Osteoblast (primary cell): Measurements from ENCODE around the gene SIX5. TPM values are rescaled to one million over a fixed set of nuclear protein-coding genes. Genes with fewer than 3 reads are reported as not detected.

Experiments
- DNase-seq: peaks from one replicate; pipeline ENCODE4 v3.0.0; 2011; ENCODE audit warnings: low spot score, mixed read lengths; ENCODE audit not compliant: insufficient read length; ENCODE audit errors: missing footprints
- H2AFZ ChIP-seq: 2 replicates; pipeline ENCODE4 v1.6.0; 2011; ENCODE audit warnings: mild to moderate bottlenecking, low read length
- H3K27ac ChIP-seq: 2 replicates; pipeline ENCODE4 v1.5.1; 2011; ENCODE audit warnings: mild to moderate bottlenecking, low read depth, low read length, moderate library complexity
- H3K27me3 ChIP-seq: 2 replicates; pipeline ENCODE4 v1.6.0; 2012; ENCODE audit warnings: mild to moderate bottlenecking, control low read depth, inconsistent platforms, low read length, moderate library complexity; ENCODE audit not compliant: insufficient read depth
- H3K36me3 ChIP-seq: 2 replicates; pipeline ENCODE4 v1.5.1; 2011; ENCODE audit warnings: mild to moderate bottlenecking, low read length, control low read depth, moderate library complexity; ENCODE audit not compliant: insufficient read depth
- H3K4me1 ChIP-seq: 2 replicates; pipeline ENCODE4 v1.5.1; 2011; ENCODE audit warnings: mild to moderate bottlenecking, low read length, control low read depth, moderate library complexity; ENCODE audit not compliant: insufficient read depth
- H3K4me2 ChIP-seq: 2 replicates; pipeline ENCODE4 v1.6.0; 2011; ENCODE audit warnings: mild to moderate bottlenecking, low read length; ENCODE audit not compliant: insufficient read depth
- H3K4me3 ChIP-seq: fragments of 200-600 bp; sonication (generic); 3 replicates; pipeline ENCODE4 v1.5.1; 2012; ENCODE audit warnings: mild to moderate bottlenecking, low read length, inconsistent platforms; ENCODE audit not compliant: insufficient read depth
- H3K79me2 ChIP-seq: 2 replicates; pipeline ENCODE4 v1.6.0; 2012; ENCODE audit warnings: mild to moderate bottlenecking, low read length, control low read depth, inconsistent platforms; ENCODE audit not compliant: insufficient read depth
- H3K9me3 ChIP-seq: 2 replicates; pipeline ENCODE4 v1.5.1; 2011; ENCODE audit warnings: low read depth, low read length, control low read depth
- H4K20me1 ChIP-seq: 2 replicates; pipeline ENCODE4 v1.6.0; 2012; ENCODE audit warnings: mild to moderate bottlenecking, low read length, control low read depth; ENCODE audit not compliant: insufficient read depth
- CTCF ChIP-seq: IDR thresholded peaks from 2 replicates; pipeline ENCODE4 v1.5.1; 2011; ENCODE audit warnings: mild to moderate bottlenecking, low read depth, low read length, moderate library complexity; ENCODE audit errors: extremely low read depth
- total RNA-seq: library from RNA; depleted of rRNA; stranded (reverse); fragments of >200 nt; gene quantifications from 2 replicates; pipeline ENCODE4 v1.2.3, GENCODE V29; 2012

The SIX5 gene
- total RNA-seq, 1 donor = 11.6 TPM

GRCh38 chr19:45789035-45789786 is 20.2 kb upstream of the SIX5 start:
- Histone ChIP-seq H3K4me2 (no peak overlapping the region), H3K4me1 (peaks cover 15% of the 10 kb centered on the region), H3K27ac (no peak overlapping the region), H4K20me1 (peaks cover 24% of the 10 kb centered on the region), H3K27me3 (no peaks in the 10 kb centered on the region), H3K4me3 (no peak overlapping the region), H3K9me3 (no peaks in the 10 kb centered on the region), H3K36me3 (peaks cover 50% of the 10 kb centered on the region), H3K79me2 (peaks cover 68% of the 10 kb centered on the region), H2AFZ (no peak overlapping the region)
- no peak for TF ChIP-seq CTCF
- peak; percentile 34 for DNase-seq

DNA sequence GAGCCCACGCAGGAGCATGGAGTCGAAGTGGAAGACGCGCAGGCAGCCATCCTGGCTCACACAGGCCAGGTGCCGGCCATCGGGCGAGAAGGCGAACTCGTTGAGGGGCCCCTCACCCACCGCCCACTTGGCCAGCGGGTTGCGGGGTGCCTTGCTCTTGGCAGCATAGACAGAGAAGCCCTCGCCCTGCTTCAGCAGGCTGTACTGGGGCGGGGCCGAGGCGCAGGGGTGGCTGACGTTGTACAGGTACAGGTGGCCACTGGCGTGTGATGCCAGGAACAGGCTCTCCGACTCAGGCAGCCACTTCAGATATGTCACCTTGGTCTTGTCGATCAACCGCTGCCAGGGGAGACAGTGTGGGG is 17.5 kb upstream of the SIX5 start:
- H3K36me3 ChIP-seq = peaks cover 50% of the 10 kb centered on the region

GRCh38 chr19:45785781-45786532 is 16.9 kb upstream of the SIX5 start:
- no peak for TF ChIP-seq CTCF

More for the DNA sequence above, 17.5 kb upstream of the SIX5 start:
- Histone ChIP-seq H3K9me3 (no peaks in the 10 kb centered on the region), H3K4me3 (no peak overlapping the region), H3K4me1 (peaks cover 30% of the 10 kb centered on the region), H2AFZ (no peak overlapping the region), H3K27ac (no peak overlapping the region), H3K79me2 (peaks cover 63% of the 10 kb centered on the region), H3K27me3 (no peaks in the 10 kb centered on the region), H3K4me2 (no peak overlapping the region), H4K20me1 (peaks cover 23% of the 10 kb centered on the region)
- DNase-seq = no peak
- no peak for TF ChIP-seq CTCF

DNA sequence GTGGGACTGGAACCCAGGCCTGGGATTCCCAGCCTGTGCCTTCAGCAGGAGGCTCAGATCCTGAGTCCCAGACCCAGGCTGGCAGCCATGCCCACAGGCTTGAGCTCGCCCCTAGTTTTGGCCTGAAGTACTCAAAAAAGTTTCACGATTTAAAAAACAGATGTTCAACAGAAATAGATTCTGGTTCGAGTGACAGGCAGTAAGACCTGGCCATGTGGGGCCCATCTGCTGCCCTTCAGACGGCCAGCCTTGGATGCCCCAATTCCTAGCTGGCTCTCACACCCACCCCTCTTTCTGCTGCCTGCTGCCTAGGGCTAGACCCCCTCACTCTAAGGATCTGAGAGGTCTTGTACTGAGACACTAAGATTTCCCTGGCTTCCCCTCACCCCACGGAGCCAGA is 16.0 kb upstream of the SIX5 start:
- Histone ChIP-seq H2AFZ (no peak overlapping the region), H3K4me2 (no peak overlapping the region), H3K4me3 (no peak overlapping the region), H3K4me1 (peaks cover 32% of the 10 kb centered on the region), H3K79me2 (peaks cover 67% of the 10 kb centered on the region), H4K20me1 (peaks cover 28% of the 10 kb centered on the region), H3K27me3 (no peaks in the 10 kb centered on the region), H3K36me3 (peaks cover 44% of the 10 kb centered on the region), H3K27ac (peak overlapping the region; percentile 51), H3K9me3 (no peaks in the 10 kb centered on the region)
- DNase-seq = peak; percentile 54
- no peak for TF ChIP-seq CTCF

More at GRCh38 chr19:45785781-45786532, 16.9 kb upstream of the SIX5 start:
- peaks cover 50% of the 10 kb centered on the region for H3K36me3 ChIP-seq
- peak; percentile 62 for DNase-seq
- H2AFZ ChIP-seq = no peak overlapping the region
- no peak overlapping the region for H3K4me3 ChIP-seq
- no peaks in the 10 kb centered on the region for H3K9me3 ChIP-seq
- peaks cover 30% of the 10 kb centered on the region for H3K4me1 ChIP-seq
- no peak overlapping the region for H3K4me2 ChIP-seq
- peaks cover 23% of the 10 kb centered on the region for H4K20me1 ChIP-seq
- H3K79me2 ChIP-seq = peaks cover 63% of the 10 kb centered on the region
- no peaks in the 10 kb centered on the region for H3K27me3 ChIP-seq
- no peak overlapping the region for H3K27ac ChIP-seq
